ENCODE results near the gene EEF1AKMT2.

DNA sequence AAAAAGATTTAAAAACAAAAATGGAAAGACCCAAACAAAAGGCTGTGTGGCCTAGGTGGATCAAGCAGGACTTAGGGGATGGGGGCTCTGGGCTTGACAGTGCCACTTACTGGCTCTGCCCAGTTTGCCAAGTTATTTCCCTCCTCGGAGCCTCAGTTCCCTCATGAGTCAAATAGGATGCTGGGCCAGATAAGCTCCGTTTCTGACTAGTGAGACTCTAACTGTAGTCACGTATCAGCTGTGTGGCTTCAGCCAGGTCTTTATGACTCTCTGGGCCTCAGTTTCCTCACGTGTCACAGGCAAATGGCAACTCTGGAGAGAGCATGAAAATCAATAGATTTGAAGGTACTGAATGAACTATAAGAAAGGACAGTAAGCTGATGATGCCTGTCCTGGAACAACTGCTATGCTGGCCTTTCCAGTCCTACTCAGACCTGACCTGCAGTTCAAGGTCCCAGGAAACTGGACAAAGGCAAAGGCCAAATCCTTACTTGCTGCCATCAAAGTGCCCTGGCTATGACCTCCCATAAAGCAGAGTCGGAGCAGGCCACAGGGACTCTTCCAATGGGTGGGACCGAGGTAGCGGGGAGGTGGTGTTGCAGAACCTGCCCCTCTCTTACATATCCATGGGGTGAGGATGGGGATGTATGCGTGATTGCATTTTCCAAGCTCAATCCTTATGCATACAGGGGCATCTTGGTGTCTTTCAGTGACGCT is 74.5 kb downstream of the EEF1AKMT2 start:
- no peak for TF ChIP-seq POLR2A (IDR thresholded peaks at IDR 0.05)
- TF ChIP-seq, protein P1, sequence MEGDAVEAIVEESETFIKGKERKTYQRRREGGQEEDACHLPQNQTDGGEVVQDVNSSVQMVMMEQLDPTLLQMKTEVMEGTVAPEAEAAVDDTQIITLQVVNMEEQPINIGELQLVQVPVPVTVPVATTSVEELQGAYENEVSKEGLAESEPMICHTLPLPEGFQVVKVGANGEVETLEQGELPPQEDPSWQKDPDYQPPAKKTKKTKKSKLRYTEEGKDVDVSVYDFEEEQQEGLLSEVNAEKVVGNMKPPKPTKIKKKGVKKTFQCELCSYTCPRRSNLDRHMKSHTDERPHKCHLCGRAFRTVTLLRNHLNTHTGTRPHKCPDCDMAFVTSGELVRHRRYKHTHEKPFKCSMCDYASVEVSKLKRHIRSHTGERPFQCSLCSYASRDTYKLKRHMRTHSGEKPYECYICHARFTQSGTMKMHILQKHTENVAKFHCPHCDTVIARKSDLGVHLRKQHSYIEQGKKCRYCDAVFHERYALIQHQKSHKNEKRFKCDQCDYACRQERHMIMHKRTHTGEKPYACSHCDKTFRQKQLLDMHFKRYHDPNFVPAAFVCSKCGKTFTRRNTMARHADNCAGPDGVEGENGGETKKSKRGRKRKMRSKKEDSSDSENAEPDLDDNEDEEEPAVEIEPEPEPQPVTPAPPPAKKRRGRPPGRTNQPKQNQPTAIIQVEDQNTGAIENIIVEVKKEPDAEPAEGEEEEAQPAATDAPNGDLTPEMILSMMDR (IDR thresholded peaks at IDR 0.05): no peak

Measured in right lobe of liver (tissue), 4 donors.